Islet of Langerhans (tissue), 1 donor: ENCODE data around the gene ZFYVE21.
"Not testable (repeated sequence)": the region's sequence is repeated elsewhere in the genome, so short reads cannot be mapped to it uniquely, and the experiment has no call there.

ENCODE experiments used
- FAIRE-seq: peaks from one replicate; lab custom pipeline; 2011; peaks lifted over from hg19 to GRCh38; lab: Jason Lieb, UNC

ZFYVE21 gene

DNA sequence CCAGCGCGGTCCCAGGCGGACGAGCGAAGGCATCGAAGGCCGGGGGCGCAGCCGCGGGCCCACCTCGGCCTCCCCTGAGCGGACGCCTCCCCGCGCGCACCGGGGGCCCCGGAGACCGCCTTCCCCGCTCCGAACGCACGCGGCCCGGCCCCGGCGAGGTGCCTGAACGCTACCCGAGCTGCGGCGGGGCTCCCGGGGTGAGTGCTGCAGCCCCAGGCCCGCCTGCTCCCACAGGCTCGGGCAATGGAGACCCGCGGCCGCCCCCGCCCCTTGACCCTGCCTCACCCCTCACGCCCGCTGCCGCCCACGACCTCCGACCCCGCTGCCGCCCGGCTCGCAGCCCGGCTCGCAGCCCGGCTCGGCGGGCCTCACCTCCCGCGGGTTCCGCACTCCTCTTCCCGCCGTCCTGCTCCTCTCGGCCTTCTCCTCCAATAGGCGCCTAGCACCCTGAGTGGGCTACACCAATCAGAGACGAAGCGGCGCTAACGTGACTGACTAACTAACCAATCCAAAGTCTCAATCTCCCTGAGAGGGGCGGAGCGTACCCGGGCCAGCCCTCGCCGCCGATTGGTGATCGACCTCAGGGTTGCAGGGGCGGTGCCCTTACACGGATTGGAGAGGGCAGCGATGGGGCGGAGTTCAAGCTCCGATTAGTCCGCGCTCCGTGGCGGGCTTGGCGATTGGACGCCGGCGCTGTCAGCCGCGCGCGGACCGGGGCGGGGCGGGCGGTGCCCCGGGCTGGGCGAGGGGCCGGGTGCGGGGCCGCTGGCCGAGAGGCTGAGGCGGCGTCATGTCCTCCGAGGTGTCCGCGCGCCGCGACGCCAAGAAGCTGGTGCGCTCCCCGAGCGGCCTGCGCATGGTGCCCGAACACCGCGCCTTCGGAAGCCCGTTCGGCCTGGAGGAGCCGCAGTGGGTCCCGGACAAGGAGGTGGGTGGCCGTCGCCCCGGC is at the start of gene ZFYVE21, which contains the start of gene XRCC3:
Gene ZFYVE21, plus strand, starts transcription at position 759 of the 949 bp plus-strand sequence. Its CDS starts 32 bp downstream, at position 791.
Gene XRCC3, minus strand, starts transcription at position 400 of the 949 bp plus-strand sequence. CDS start 4,364 bp downstream, outside the sequence.
- FAIRE-seq: peak; percentile 95

- FAIRE-seq: no peak
Measured at GRCh38 chr14:103667671-103668070, 47.9 kb upstream of the ZFYVE21 start.

GRCh38 chr14:103668117-103668516 is 47.5 kb upstream of the ZFYVE21 start:
- FAIRE-seq: no peak

GRCh38 chr14:103669370-103669769 is 46.2 kb upstream of the ZFYVE21 start:
- no peak for FAIRE-seq

DNA sequence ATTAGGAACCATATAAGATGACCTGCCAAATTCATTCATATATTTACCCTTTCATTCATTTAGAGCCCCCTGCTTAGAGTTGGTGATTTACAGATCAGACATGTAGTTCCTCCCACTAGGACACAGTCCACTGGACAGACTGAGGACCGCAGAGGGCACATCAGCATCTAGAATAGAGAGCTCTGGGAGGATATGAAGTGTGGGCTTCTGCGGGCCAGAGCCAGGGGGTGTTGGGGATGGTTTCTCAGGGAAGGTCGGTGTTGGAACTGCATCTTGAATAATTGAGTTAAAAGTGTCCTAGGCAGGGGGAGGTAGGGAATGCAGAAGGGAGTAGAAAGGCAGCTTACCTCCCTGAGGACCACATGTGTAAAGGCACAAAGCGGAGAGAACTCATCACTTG is 43.7 kb upstream of the ZFYVE21 start:
- FAIRE-seq: no peak

GRCh38 chr14:103675957-103676356 is 39.7 kb upstream of the ZFYVE21 start:
- no peak for FAIRE-seq

GRCh38 chr14:103676881-103677675 is 38.5 kb upstream of the ZFYVE21 start:
- no peak for FAIRE-seq

- no peak for FAIRE-seq
Measured at GRCh38 chr14:103679351-103679750, 36.3 kb upstream of the ZFYVE21 start.

DNA sequence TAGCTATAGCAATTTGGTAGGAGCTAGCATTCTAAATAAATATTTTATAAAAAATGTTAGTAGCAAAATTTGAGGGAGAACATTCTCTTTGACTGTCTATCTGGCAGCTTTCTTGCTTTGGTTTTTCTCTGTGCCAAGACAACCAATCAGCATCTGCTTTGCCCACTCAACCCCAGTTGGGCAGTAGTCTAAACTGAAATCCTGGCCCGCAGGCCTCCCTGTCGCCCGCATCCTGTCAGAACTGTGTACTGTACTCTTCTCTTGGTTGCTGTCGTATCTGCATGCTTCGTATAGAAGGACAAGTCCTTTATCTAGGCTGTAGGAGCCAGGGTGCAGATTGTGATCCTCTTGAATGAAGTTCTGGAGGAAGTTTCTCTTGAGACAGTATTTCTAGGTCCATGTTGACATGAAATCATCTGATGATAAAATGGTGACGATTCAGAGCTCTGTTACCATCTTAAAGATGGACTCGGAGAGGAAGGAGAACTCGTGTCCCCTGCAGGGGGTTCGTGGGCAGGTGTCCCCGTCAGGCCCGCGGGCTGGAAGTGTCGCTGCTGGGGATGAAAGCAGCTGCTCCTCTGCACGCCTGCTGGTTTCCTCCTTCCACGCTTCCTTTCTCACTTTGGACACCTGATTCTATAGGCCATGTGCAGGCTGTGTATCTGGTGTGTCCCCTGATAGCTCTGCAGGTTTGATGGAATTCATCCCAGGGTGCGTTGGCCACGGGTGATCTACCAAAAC is 34.9 kb upstream of the ZFYVE21 start:
- no peak for FAIRE-seq

DNA sequence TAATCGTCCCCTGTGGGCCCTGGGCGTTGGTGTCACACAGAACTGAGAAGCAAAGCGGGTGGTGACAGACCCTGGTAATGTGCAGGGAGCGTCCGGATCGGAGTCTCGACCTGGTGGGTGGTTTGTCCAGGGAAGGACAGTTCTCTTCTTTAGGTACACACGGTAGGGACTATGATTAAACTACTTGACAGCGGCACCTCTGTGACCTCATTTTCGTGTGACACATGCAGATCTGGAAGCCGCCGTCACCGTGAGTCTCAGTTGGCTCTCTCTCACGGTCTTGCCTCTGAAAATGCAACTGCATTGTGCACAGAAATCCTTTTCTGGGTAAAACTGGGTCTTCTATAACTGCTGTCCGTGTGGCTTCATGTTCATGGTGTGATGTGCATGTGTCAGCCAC is 32.5 kb upstream of the ZFYVE21 start:
- FAIRE-seq: no peak

DNA sequence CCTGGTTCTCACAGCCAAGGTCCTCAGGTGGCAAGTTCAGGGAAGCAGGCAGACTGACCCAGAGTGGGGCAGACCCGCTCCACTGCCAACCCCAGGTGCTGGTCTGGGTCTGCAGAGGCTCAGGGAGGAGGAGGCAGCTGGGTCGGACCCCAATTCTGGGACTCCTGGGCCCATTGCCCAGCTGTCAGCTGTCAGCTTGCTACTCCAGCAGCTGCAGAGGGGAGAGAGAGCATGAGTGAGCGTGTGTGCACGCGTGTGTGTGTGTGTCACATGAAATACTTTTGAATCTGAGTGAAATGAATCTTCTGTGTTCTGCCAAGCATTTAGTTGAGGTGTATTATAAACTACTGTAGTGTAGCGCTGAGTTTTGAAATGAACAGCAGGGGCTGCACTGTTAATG is 31.1 kb upstream of the ZFYVE21 start:
- no peak for FAIRE-seq

- FAIRE-seq: no peak
Measured at GRCh38 chr14:103684871-103685270, 30.7 kb upstream of the ZFYVE21 start.

GRCh38 chr14:103685276-103686211 is 30.1 kb upstream of the ZFYVE21 start:
- FAIRE-seq: no peak

DNA sequence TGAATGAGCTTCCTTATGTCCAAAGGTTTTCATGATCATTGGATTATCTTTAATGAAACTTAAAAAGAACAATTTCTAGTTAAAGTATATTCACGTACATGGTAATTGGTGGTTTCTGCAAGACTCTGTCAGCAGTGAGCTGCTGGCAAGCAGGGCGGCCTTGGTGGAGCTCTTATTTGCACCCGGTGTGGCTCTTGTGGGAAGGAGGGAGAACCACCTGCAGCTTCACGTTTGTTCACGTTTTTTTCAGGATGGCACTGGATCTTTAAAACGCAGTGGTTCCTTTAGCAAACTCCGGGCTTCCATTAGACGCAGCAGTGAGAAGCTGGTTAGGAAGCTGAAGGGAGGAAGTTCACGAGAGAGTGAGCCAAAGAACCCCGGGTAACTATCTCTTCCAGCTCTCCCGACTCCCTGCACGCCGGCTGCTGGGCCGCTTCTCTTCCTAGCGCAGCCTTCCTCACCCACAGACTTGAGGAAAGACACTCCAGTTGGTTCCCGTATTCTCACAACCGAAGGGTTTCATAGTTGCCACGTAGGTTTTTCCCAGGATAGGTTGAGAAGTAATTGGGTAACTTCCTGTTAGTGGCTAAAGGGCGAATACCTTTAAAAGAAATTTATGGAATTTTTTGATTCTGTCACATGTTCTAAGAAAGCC is 28.7 kb upstream of the ZFYVE21 start:
- no peak for FAIRE-seq

- FAIRE-seq: no peak
Measured at GRCh38 chr14:103687712-103688111, 27.9 kb upstream of the ZFYVE21 start.

DNA sequence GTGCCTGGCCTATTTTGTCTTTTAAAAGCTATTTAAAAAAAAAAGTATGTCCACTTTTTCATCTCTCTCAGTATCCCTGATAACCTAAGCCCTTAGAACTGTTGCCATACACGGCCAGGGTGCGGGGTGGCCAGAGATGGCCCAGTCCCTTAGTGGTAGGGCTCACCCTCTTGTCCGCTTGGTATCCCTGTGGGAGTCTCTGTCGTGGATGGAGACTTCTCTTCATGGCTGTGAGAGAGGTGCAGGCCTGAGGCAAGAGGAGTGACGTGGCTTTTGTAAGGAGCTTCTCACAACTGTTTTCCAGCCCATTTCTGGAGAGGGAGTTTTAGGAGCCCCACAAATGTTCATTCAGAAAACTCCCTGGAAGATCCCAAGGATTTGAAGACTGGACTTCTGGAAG is 27.2 kb upstream of the ZFYVE21 start:
- FAIRE-seq: no peak

DNA sequence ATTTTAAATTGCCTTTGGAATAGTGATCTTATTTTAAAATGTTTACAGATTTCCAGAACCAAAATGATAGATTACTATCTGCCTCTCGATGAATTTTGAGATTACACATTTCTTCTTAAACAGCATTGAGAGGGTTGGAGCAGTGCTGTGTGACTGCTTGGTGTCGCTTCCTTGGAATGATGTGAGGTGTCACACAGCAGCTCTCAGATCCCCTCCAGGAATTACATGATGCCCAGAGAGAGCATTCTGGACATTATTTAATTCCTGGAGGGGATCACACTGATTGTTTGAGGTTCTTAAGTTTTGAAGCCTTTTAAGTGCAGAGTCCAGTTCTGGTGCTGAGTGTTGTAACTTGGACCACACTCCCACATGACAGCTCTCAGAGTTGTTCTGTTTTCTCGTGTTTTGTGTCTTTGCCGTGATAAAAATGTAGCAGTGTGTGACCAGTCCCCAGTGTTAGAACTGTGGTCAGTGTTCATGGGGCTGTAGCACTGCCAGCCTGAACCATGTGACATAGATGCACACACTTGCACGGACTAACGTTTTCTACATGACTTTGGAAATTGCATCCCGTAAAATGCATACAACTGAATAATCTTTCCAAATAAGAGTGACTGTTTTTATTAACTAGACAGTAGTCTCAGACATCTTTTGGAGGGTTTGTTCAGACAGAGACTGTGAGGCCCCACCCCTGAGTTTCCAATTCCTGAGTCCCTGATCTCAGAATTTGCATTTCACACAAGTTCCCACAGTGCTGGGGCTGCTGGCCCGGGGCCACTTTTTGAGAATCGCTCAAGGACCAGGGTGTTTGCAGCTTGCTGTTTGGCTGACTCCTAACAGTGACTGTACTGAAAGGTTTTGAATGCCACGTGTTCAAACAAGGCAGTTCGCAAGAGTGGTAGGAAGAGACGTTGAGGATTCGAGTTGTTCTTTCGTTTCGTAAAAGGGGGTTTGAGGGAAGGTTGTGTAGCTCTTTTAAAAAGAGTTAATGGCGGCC is 26.4 kb upstream of the ZFYVE21 start:
- FAIRE-seq: no peak

- FAIRE-seq: no peak
Measured at GRCh38 chr14:103690332-103690731, 25.3 kb upstream of the ZFYVE21 start.

DNA sequence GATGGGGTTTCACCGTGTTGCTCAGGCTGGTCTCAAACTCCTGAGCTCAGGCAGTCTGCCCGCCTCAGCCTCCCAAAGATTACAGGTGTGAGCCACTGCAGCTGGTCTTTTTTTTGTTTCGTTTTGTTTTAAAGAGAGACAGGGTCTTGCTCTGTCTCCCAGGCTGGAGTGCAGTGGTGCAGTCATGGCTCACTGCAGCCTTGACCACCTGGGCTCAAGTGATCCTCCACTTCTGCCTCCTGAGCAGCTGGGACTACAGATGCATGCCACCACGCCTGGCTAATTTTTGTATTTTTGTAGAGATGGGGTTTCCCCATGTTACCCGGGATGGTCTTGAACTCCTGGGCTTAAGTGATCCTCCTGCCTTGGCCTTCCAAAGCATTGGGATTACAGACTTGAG is 24.0 kb upstream of the ZFYVE21 start:
- not testable (repeated sequence) for FAIRE-seq
